OCI-M1 (cell line): ENCODE measurements around the gene CSN2.
A peak's percentile ranks its signal among the peaks of the same experiment; 100 is the strongest.
"Not testable (repeated sequence)": the region's sequence is repeated elsewhere in the genome, so short reads cannot be mapped to it uniquely, and the experiment has no call there.

Experiments used
- DNase-seq: peaks from one replicate; lab custom pipeline; 2025; lab: John Stamatoyannopoulos, UW

The CSN2 gene

GRCh38 chr4:69965628-69966027, at the start of gene CSN2:
TSS of gene CSN2 (minus strand) at chr4:69965728. CDS start at chr4:69960995, 4,733 bp downstream.
- no peak for DNase-seq

GRCh38 chr4:70008771-70009170, 43.2 kb upstream of the CSN2 start:
- DNase-seq = no peak

- no peak for DNase-seq
Observed at GRCh38 chr4:70002507-70002906, 37.0 kb upstream of the CSN2 start.

- peak; percentile 92 for DNase-seq
Observed at GRCh38 chr4:70000711-70001110, 35.2 kb upstream of the CSN2 start.

GRCh38 chr4:69999420-69999819, 33.9 kb upstream of the CSN2 start:
- no peak for DNase-seq

GRCh38 chr4:69995526-69996016, 30.0 kb upstream of the CSN2 start, which contains the start of gene STATH:
TSS of gene STATH (plus strand) at chr4:69995966. CDS start at chr4:69998438, 2,472 bp downstream.
- no peak for DNase-seq

- no peak for DNase-seq
Observed at GRCh38 chr4:69994782-69995181, 29.3 kb upstream of the CSN2 start.

- peak; percentile 63 for DNase-seq
Observed at GRCh38 chr4:69991016-69991415, 25.5 kb upstream of the CSN2 start.

- DNase-seq = no peak
Observed at GRCh38 chr4:69986663-69987062, 21.1 kb upstream of the CSN2 start.

GRCh38 chr4:69984030-69984443, 18.5 kb upstream of the CSN2 start:
- no peak for DNase-seq

GRCh38 chr4:69977582-69977981, 12.1 kb upstream of the CSN2 start:
- DNase-seq = peak; percentile 26

GRCh38 chr4:69974631-69975030, 9.1 kb upstream of the CSN2 start:
- no peak for DNase-seq

- peak; percentile 47 for DNase-seq
Observed at GRCh38 chr4:69970071-69970470, 4.5 kb upstream of the CSN2 start.

- peak; percentile 4 for DNase-seq
Observed at GRCh38 chr4:69957209-69957608, 8.3 kb downstream of the CSN2 start.

GRCh38 chr4:69951602-69952001, 13.9 kb downstream of the CSN2 start:
- no peak for DNase-seq

GRCh38 chr4:69936566-69936965, 29.0 kb downstream of the CSN2 start:
- no peak for DNase-seq

- DNase-seq = no peak
Observed at GRCh38 chr4:69934150-69934549, 31.4 kb downstream of the CSN2 start.

GRCh38 chr4:69930768-69931167, 34.8 kb downstream of the CSN2 start, which contains the start of gene CSN1S1:
TSS of gene CSN1S1 (plus strand) at chr4:69931068. CDS start at chr4:69932556, 1,488 bp downstream.
- DNase-seq = no peak

GRCh38 chr4:69923782-69924410, 41.6 kb downstream of the CSN2 start:
- DNase-seq = not testable (repeated sequence)

- DNase-seq = no peak
Observed at GRCh38 chr4:69920874-69921273, 44.7 kb downstream of the CSN2 start.

- DNase-seq = no peak
Observed at GRCh38 chr4:69910016-69910782, 55.3 kb downstream of the CSN2 start.

GRCh38 chr4:69909195-69909594, 56.3 kb downstream of the CSN2 start:
- DNase-seq = no peak

- DNase-seq = no peak
Observed at GRCh38 chr4:69907151-69907550, 58.4 kb downstream of the CSN2 start.
